Memory B cell (primary cell): Measurements from ENCODE around the gene TRH.
"Not testable (repeated sequence)": the region's sequence is repeated elsewhere in the genome, so short reads cannot be mapped to it uniquely, and the experiment has no call there.

Experiments
- ATAC-seq: fragments of 150-1000 bp; cut with Tn5 transposase; 2 replicates; pipeline ENCODE4 v1.10.0; 2021; ENCODE audit warnings: low read depth, mild to moderate bottlenecking, moderate library complexity
- DNase-seq, 2 donors: peaks; one replicate each; pipeline ENCODE4 v3.0.0; 2022; ENCODE audit warnings: low spot score in 2 of 2
- H3K27ac Mint-ChIP-seq: one replicate; pipeline ENCODE4 v1.8.0; 2022; ENCODE audit warnings: mild to moderate bottlenecking, moderate library complexity, mixed read lengths
- H3K27me3 Mint-ChIP-seq: one replicate; pipeline ENCODE4 v1.8.0; 2022; ENCODE audit warnings: mixed read lengths
- H3K36me3 Mint-ChIP-seq: one replicate; pipeline ENCODE4 v1.8.0; 2022; ENCODE audit warnings: mild to moderate bottlenecking, mixed read lengths
- H3K4me1 Mint-ChIP-seq: one replicate; pipeline ENCODE4 v1.8.0; 2022; ENCODE audit warnings: mixed read lengths
- H3K4me3 Mint-ChIP-seq: one replicate; pipeline ENCODE4 v1.8.0; 2022; ENCODE audit warnings: mild to moderate bottlenecking, moderate library complexity, mixed read lengths
- H3K9me3 Mint-ChIP-seq: one replicate; pipeline ENCODE4 v1.8.0; 2022; ENCODE audit warnings: mixed read lengths

The TRH gene

GRCh38 chr3:129974833-129975704 lies 549 bp downstream of the TRH start:
- Mint-ChIP-seq H3K36me3 (peaks cover 2% of the 10 kb centered on the region), H3K4me1 (peaks cover 7% of the 10 kb centered on the region), H3K27ac (no peak overlapping the region), H3K4me3 (peak overlapping the region; percentile 58), H3K9me3 (peaks cover 1% of the 10 kb centered on the region), H3K27me3 (peaks cover 24% of the 10 kb centered on the region)
- peak; percentile 4 to 16 for DNase-seq
- peak; percentile 64 for ATAC-seq

- peaks cover 2% of the 10 kb centered on the region for H3K36me3 Mint-ChIP-seq
- DNase-seq: no peak
- H3K4me3 Mint-ChIP-seq: no peak overlapping the region
- no peak overlapping the region for H3K27ac Mint-ChIP-seq
- peaks cover 1% of the 10 kb centered on the region for H3K9me3 Mint-ChIP-seq
- ATAC-seq: no peak
- peaks cover 22% of the 10 kb centered on the region for H3K27me3 Mint-ChIP-seq
- peaks cover 7% of the 10 kb centered on the region for H3K4me1 Mint-ChIP-seq
Observed at GRCh38 chr3:129975705-129976048, 1.2 kb downstream of the TRH start.

GRCh38 chr3:129976286-129976685 lies 1.8 kb downstream of the TRH start:
- peaks cover 20% of the 10 kb centered on the region for H3K27me3 Mint-ChIP-seq
- H3K9me3 Mint-ChIP-seq: peaks cover 1% of the 10 kb centered on the region
- DNase-seq (no peak), ATAC-seq (no peak)
- peaks cover 2% of the 10 kb centered on the region for H3K36me3 Mint-ChIP-seq
- H3K4me3 Mint-ChIP-seq: no peak overlapping the region
- H3K4me1 Mint-ChIP-seq: peaks cover 7% of the 10 kb centered on the region
- H3K27ac Mint-ChIP-seq: no peak overlapping the region

- Mint-ChIP-seq H3K36me3 (peaks cover 2% of the 10 kb centered on the region), H3K9me3 (peaks cover 1% of the 10 kb centered on the region), H3K27me3 (peaks cover 18% of the 10 kb centered on the region), H3K4me3 (no peak overlapping the region), H3K4me1 (peaks cover 7% of the 10 kb centered on the region), H3K27ac (no peak overlapping the region)
- DNase-seq (no peak), ATAC-seq (no peak)
Observed at GRCh38 chr3:129978123-129978522, 3.6 kb downstream of the TRH start.

GRCh38 chr3:129979905-129980304 lies 5.4 kb downstream of the TRH start:
- ATAC-seq: no peak
- no peak overlapping the region for H3K27ac Mint-ChIP-seq
- H3K4me3 Mint-ChIP-seq: no peak overlapping the region
- H3K9me3 Mint-ChIP-seq: no peaks in the 10 kb centered on the region
- no peaks in the 10 kb centered on the region for H3K36me3 Mint-ChIP-seq
- H3K27me3 Mint-ChIP-seq: peaks cover 15% of the 10 kb centered on the region
- no peak for DNase-seq
- peaks cover 3% of the 10 kb centered on the region for H3K4me1 Mint-ChIP-seq

GRCh38 chr3:129983561-129983960 lies 9.0 kb downstream of the TRH start:
- Mint-ChIP-seq H3K9me3 (no peaks in the 10 kb centered on the region), H3K27me3 (peaks cover 1% of the 10 kb centered on the region), H3K4me1 (no peaks in the 10 kb centered on the region), H3K27ac (no peak overlapping the region), H3K4me3 (no peak overlapping the region), H3K36me3 (no peaks in the 10 kb centered on the region)
- no peak for DNase-seq
- ATAC-seq: no peak

GRCh38 chr3:129984125-129984524 lies 9.6 kb downstream of the TRH start:
- Mint-ChIP-seq H3K4me3 (no peak overlapping the region), H3K9me3 (no peaks in the 10 kb centered on the region), H3K27me3 (peaks cover 3% of the 10 kb centered on the region), H3K27ac (no peak overlapping the region), H3K36me3 (no peaks in the 10 kb centered on the region), H3K4me1 (no peaks in the 10 kb centered on the region)
- ATAC-seq: no peak
- DNase-seq: no peak

GRCh38 chr3:129985113-129985512 lies 10.6 kb downstream of the TRH start:
- H3K27me3 Mint-ChIP-seq: peaks cover 3% of the 10 kb centered on the region
- ATAC-seq: no peak
- no peaks in the 10 kb centered on the region for H3K9me3 Mint-ChIP-seq
- DNase-seq: no peak
- no peaks in the 10 kb centered on the region for H3K4me1 Mint-ChIP-seq
- no peak overlapping the region for H3K27ac Mint-ChIP-seq
- no peak overlapping the region for H3K4me3 Mint-ChIP-seq
- H3K36me3 Mint-ChIP-seq: no peaks in the 10 kb centered on the region

GRCh38 chr3:129988429-129988828 lies 13.9 kb downstream of the TRH start:
- DNase-seq (no peak), ATAC-seq (no peak)
- H3K9me3 Mint-ChIP-seq: peaks cover 1% of the 10 kb centered on the region

GRCh38 chr3:129989414-129989813 lies 14.9 kb downstream of the TRH start:
- Mint-ChIP-seq H3K9me3 (peaks cover 1% of the 10 kb centered on the region), H3K27me3 (peaks cover 7% of the 10 kb centered on the region), H3K36me3 (no peaks in the 10 kb centered on the region), H3K27ac (no peak overlapping the region), H3K4me3 (no peak overlapping the region), H3K4me1 (no peaks in the 10 kb centered on the region)
- no peak for DNase-seq
- ATAC-seq: no peak

More at GRCh38 chr3:129988429-129988828, 13.9 kb downstream of the TRH start:
- Mint-ChIP-seq H3K4me1 (no peaks in the 10 kb centered on the region), H3K36me3 (no peaks in the 10 kb centered on the region), H3K27me3 (peaks cover 5% of the 10 kb centered on the region), H3K27ac (no peak overlapping the region), H3K4me3 (no peak overlapping the region)

- Mint-ChIP-seq H3K9me3 (peaks cover 3% of the 10 kb centered on the region), H3K27me3 (peaks cover 18% of the 10 kb centered on the region), H3K4me1 (no peaks in the 10 kb centered on the region), H3K4me3 (no peak overlapping the region), H3K36me3 (peaks cover 2% of the 10 kb centered on the region), H3K27ac (no peak overlapping the region)
- ATAC-seq: no peak
- DNase-seq: no peak
Observed at GRCh38 chr3:129992781-129993180, 18.3 kb downstream of the TRH start.

GRCh38 chr3:129994883-129995559 lies 20.5 kb downstream of the TRH start:
- Mint-ChIP-seq H3K4me1 (peaks cover 4% of the 10 kb centered on the region), H3K27ac (no peak overlapping the region), H3K27me3 (peaks cover 20% of the 10 kb centered on the region)

GRCh38 chr3:129996073-129996472 lies 21.6 kb downstream of the TRH start:
- ATAC-seq (no peak), DNase-seq (no peak)
- Mint-ChIP-seq H3K36me3 (peaks cover 5% of the 10 kb centered on the region), H3K4me1 (peaks cover 4% of the 10 kb centered on the region), H3K27ac (no peak overlapping the region), H3K27me3 (peaks cover 20% of the 10 kb centered on the region), H3K4me3 (no peak overlapping the region), H3K9me3 (peaks cover 6% of the 10 kb centered on the region)

More at GRCh38 chr3:129994883-129995559, 20.5 kb downstream of the TRH start:
- DNase-seq: no peak
- no peak for ATAC-seq
- Mint-ChIP-seq H3K36me3 (peaks cover 5% of the 10 kb centered on the region), H3K9me3 (peaks cover 6% of the 10 kb centered on the region), H3K4me3 (no peak overlapping the region)

- not testable (repeated sequence) for H3K27ac Mint-ChIP-seq, H3K36me3 Mint-ChIP-seq, ATAC-seq, DNase-seq, H3K4me3 Mint-ChIP-seq, H3K9me3 Mint-ChIP-seq
- Mint-ChIP-seq H3K4me1 (peaks cover 11% of the 10 kb centered on the region), H3K27me3 (peaks cover 22% of the 10 kb centered on the region)
Observed at GRCh38 chr3:129999176-129999575, 24.7 kb downstream of the TRH start.
